Smooth muscle cell of the brain vasculature (primary cell): ENCODE measurements around the gene HOXD9.

Source experiments
- DNase-seq: peaks from one replicate; pipeline ENCODE4 v3.0.0-alpha.2; 2012; ENCODE audit warnings: low read depth, low spot score

HOXD9 gene

GRCh38 chr2:176137906-176138305, 15.4 kb downstream of the HOXD9 start:
- no peak for DNase-seq

GRCh38 chr2:176138526-176138922, 16.0 kb downstream of the HOXD9 start:
- no peak for DNase-seq

- DNase-seq = no peak
Observed at GRCh38 chr2:176138923-176139660, 16.6 kb downstream of the HOXD9 start.

- no peak for DNase-seq
Observed at GRCh38 chr2:176139661-176140512, 17.4 kb downstream of the HOXD9 start.

GRCh38 chr2:176140513-176141317, 18.2 kb downstream of the HOXD9 start:
- DNase-seq = no peak

- DNase-seq = no peak
Observed at GRCh38 chr2:176142281-176142680, 19.8 kb downstream of the HOXD9 start.

GRCh38 chr2:176145085-176145969, 22.8 kb downstream of the HOXD9 start:
- DNase-seq = no peak

GRCh38 chr2:176146101-176146500, 23.6 kb downstream of the HOXD9 start:
- DNase-seq = no peak

- no peak for DNase-seq
Observed at GRCh38 chr2:176146645-176147044, 24.1 kb downstream of the HOXD9 start.

- no peak for DNase-seq
Observed at GRCh38 chr2:176147210-176147799, 24.8 kb downstream of the HOXD9 start.

GRCh38 chr2:176147800-176148496, 25.4 kb downstream of the HOXD9 start:
- DNase-seq = no peak

GRCh38 chr2:176148751-176149421, 26.4 kb downstream of the HOXD9 start:
- no peak for DNase-seq

GRCh38 chr2:176149481-176149938, 27.0 kb downstream of the HOXD9 start:
- no peak for DNase-seq

GRCh38 chr2:176149939-176150583, 27.5 kb downstream of the HOXD9 start:
- DNase-seq = no peak

- no peak for DNase-seq
Observed at GRCh38 chr2:176150584-176151441, 28.3 kb downstream of the HOXD9 start.

- DNase-seq = no peak
Observed at GRCh38 chr2:176151442-176152287, 29.1 kb downstream of the HOXD9 start, which contains the start of gene HOXD4. Gene HOXD4 (plus strand): TSS chr2:176151550. CDS start chr2:176151634, 84 bp downstream.
